CD4-positive, alpha-beta T cell (primary cell): Measurements from ENCODE around the gene SPANXB1. TPM values are rescaled to one million over a fixed set of nuclear protein-coding genes. Genes with fewer than 3 reads are reported as not detected.
"Not testable (repeated sequence)": the region's sequence is repeated elsewhere in the genome, so short reads cannot be mapped to it uniquely, and the experiment has no call there.

Source experiments
- ATAC-seq: fragments of 200-7000 bp; cut with Tn5 transposase; one replicate; pipeline ENCODE4 v1.10.0; 2022; ENCODE audit warnings: mild to moderate bottlenecking; ENCODE audit not compliant: poor library complexity
- CTCF ChIA-PET: fragments of 350-600 bp; sonication (Branson Sonifier 250); formaldehyde crosslinking; loops from one replicate; lab custom pipeline; 2021; ENCODE audit warnings: antibody characterized with exemption, inconsistent platforms; lab: Charles Lee
- POLR2A ChIA-PET: fragments of 350-600 bp; sonication (Branson Sonifier 250); formaldehyde crosslinking; loops from one replicate; lab custom pipeline; 2021; ENCODE audit warnings: antibody characterized with exemption, inconsistent platforms; lab: Charles Lee
- DNase-seq, 14 experiments: peaks; one replicate each; pipeline ENCODE4 v3.0.0-alpha.2; 2013 to 2020; ENCODE audit warnings: mixed read lengths in 2 of 14
- H3K27ac ChIP-seq, 2 donors: one replicate each; pipeline versions ENCODE4 v1.5.1 to v1.7.0; 2013; ENCODE audit warnings: low read length in 2 of 2, low read depth in 1 of 2, mild to moderate bottlenecking in 1 of 2
- H3K27me3 ChIP-seq, 2 experiments: 1 replicate in 1 of 2; 2 replicates in 1 of 2; pipeline versions ENCODE4 v1.6.1 to v1.7.0; 2013; ENCODE audit warnings: low read length in 2 of 2, control low read depth in 1 of 2, mild to moderate bottlenecking in 1 of 2, moderate library complexity in 1 of 2; ENCODE audit not compliant: insufficient read depth in 2 of 2, control insufficient read depth in 1 of 2
- H3K36me3 ChIP-seq: one replicate; pipeline ENCODE4 v1.6.1; 2013; ENCODE audit warnings: low read length, control low read depth; ENCODE audit not compliant: insufficient read depth
- H3K4me1 ChIP-seq: one replicate; pipeline ENCODE4 v1.6.1; 2013; ENCODE audit warnings: low read length, control low read depth; ENCODE audit not compliant: insufficient read depth
- H3K4me3 ChIP-seq: one replicate; pipeline ENCODE4 v1.5.1; 2013; ENCODE audit warnings: mild to moderate bottlenecking, low read length, moderate library complexity
- H3K9me3 ChIP-seq, 2 experiments: 1 replicate in 1 of 2; 2 replicates in 1 of 2; pipeline versions ENCODE4 v1.6.1 to v1.7.0; 2013; ENCODE audit warnings: low read length in 2 of 2, mild to moderate bottlenecking in 2 of 2, control low read depth in 1 of 2, moderate library complexity in 1 of 2; ENCODE audit not compliant: control insufficient read depth in 1 of 2, insufficient read depth in 1 of 2
- H3K27ac Mint-ChIP-seq: one replicate; pipeline ENCODE4 v1.8.0; 2020; ENCODE audit warnings: mixed read lengths
- H3K27me3 Mint-ChIP-seq: one replicate; pipeline ENCODE4 v1.8.0; 2021; ENCODE audit warnings: mixed read lengths
- H3K36me3 Mint-ChIP-seq: one replicate; pipeline ENCODE4 v1.8.0; 2021; ENCODE audit warnings: low read depth, mixed read lengths
- H3K4me1 Mint-ChIP-seq: one replicate; pipeline ENCODE4 v1.8.0; 2021; ENCODE audit warnings: low read depth, mixed read lengths
- H3K4me3 Mint-ChIP-seq: one replicate; pipeline ENCODE4 v1.8.0; 2020; ENCODE audit warnings: mild to moderate bottlenecking, mixed read lengths
- H3K9me3 Mint-ChIP-seq: one replicate; pipeline ENCODE4 v1.8.0; 2020; ENCODE audit warnings: mixed read lengths
- intact Hi-C, 2 experiments: fragments of 100-400 bp; cut with DNase I in 1 of 2; cut with micrococcal nuclease in 1 of 2; formaldehyde crosslinking; loops; one replicate each; pipeline versions ENCODE4 v1.15.1 to v1.9.0; 2023 to 2025; cut with DNase I, micrococcal nuclease
- polyA plus RNA-seq, 2 donors: library from polyadenylated mRNA; unstranded; fragments of 120-200 nt; gene quantifications; one replicate each; pipeline ENCODE4 v1.2.1, GENCODE V29; 2013
- total RNA-seq, 174 experiments: library from RNA in 2 of 174; stranded (reverse) in 2 of 174; gene quantifications; one replicate each; pipeline ENCODE4 v1.2.3 and lab custom pipeline; 2021 to 2026
- TF ChIP-seq, protein P1 (sequence below): fragments of 200-600 bp; IDR thresholded peaks from one replicate; pipeline ENCODE4 v1.8.0; 2022; ENCODE audit warnings: antibody characterized with exemption, mild to moderate bottlenecking

SPANXB1 gene, protein sequence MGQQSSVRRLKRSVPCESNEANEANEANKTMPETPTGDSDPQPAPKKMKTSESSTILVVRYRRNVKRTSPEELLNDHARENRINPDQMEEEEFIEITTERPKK
- total RNA-seq (not detected), total RNA-seq (lab: John Stamatoyannopoulos, UW) (0 to 0.15 (median 0) reads per million in 172 experiments)
- not detected for polyA plus RNA-seq (2013, experiment 1 of 2)
- not detected for polyA plus RNA-seq (2013, experiment 2 of 2)

DNA sequence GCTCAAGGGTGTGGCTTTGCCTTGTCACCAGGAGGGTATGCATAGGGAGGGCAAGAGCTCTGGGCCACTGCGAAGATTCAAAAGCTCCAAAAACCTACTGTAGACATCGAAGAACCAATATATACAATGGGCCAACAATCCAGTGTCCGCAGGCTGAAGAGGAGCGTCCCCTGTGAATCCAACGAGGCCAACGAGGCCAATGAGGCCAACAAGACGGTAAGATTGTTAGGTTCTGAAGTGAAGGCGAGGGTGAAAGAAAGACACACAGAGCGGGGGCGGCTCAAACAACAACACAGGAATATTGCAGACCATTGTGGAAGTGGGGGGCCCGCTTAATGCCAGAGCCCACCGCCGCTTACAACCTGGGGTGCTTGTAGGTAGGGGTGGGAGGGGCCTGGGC is at the start of gene SPANXB1:
SPANXB1 (plus strand) TSS at position 27 of the 400 bp plus-strand sequence; CDS start at position 127, 100 bp downstream.
- H3K27me3 ChIP-seq, H3K4me1 Mint-ChIP-seq, H3K4me1 ChIP-seq, H3K27ac Mint-ChIP-seq, H3K9me3 ChIP-seq, H3K27me3 Mint-ChIP-seq, CTCF ChIA-PET, POLR2A ChIA-PET, H3K4me3 Mint-ChIP-seq, intact Hi-C loops, H3K36me3 Mint-ChIP-seq, ATAC-seq, H3K36me3 ChIP-seq, H3K27ac ChIP-seq, H3K4me3 ChIP-seq: not testable (repeated sequence)
- peak in 1 of 14 experiments; percentile 2 for DNase-seq
- peaks cover 12% of the 10 kb centered on the region for H3K9me3 Mint-ChIP-seq

DNA sequence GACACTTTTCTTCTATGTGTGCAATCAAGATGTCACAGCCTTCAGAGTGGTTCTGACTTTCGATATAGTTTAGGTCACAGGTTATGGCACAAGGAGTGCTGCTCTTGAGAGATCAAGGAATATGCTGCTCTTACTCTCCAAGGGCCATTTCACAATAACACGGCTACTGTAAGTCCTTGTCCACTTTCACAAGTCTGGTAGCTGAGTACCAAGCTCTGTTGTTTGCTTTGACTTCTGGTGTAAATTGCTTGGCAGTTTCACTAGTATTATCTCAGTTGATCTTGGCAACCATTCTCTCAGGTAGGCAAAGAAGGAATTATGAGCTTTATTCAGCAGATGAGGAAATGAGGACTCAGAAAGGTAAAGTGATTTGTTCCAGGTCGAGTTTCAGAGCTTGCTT is 35.4 kb upstream of the SPANXB1 start:
- H3K36me3 Mint-ChIP-seq: no peaks in the 10 kb centered on the region
- H3K4me3 ChIP-seq: no peak overlapping the region
- H3K27ac Mint-ChIP-seq: no peak overlapping the region
- H3K4me3 Mint-ChIP-seq: no peak overlapping the region
- intact Hi-C loops: no loop called here
- no peak for DNase-seq
- ATAC-seq: no peak
- ChIA-PET CTCF (no interaction called here), POLR2A (no interaction called here)
- H3K36me3 ChIP-seq: no peaks in the 10 kb centered on the region
- H3K4me1 ChIP-seq: no peaks in the 10 kb centered on the region
- no peak overlapping the region for H3K27ac ChIP-seq
- H3K27me3 Mint-ChIP-seq: no peaks in the 10 kb centered on the region
- TF ChIP-seq, protein P1, sequence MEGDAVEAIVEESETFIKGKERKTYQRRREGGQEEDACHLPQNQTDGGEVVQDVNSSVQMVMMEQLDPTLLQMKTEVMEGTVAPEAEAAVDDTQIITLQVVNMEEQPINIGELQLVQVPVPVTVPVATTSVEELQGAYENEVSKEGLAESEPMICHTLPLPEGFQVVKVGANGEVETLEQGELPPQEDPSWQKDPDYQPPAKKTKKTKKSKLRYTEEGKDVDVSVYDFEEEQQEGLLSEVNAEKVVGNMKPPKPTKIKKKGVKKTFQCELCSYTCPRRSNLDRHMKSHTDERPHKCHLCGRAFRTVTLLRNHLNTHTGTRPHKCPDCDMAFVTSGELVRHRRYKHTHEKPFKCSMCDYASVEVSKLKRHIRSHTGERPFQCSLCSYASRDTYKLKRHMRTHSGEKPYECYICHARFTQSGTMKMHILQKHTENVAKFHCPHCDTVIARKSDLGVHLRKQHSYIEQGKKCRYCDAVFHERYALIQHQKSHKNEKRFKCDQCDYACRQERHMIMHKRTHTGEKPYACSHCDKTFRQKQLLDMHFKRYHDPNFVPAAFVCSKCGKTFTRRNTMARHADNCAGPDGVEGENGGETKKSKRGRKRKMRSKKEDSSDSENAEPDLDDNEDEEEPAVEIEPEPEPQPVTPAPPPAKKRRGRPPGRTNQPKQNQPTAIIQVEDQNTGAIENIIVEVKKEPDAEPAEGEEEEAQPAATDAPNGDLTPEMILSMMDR: no peak
- no peaks in the 10 kb centered on the region for H3K9me3 ChIP-seq
- no peaks in the 10 kb centered on the region for H3K9me3 Mint-ChIP-seq
- no peaks in the 10 kb centered on the region for H3K4me1 Mint-ChIP-seq
- no peaks in the 10 kb centered on the region for H3K27me3 ChIP-seq

DNA sequence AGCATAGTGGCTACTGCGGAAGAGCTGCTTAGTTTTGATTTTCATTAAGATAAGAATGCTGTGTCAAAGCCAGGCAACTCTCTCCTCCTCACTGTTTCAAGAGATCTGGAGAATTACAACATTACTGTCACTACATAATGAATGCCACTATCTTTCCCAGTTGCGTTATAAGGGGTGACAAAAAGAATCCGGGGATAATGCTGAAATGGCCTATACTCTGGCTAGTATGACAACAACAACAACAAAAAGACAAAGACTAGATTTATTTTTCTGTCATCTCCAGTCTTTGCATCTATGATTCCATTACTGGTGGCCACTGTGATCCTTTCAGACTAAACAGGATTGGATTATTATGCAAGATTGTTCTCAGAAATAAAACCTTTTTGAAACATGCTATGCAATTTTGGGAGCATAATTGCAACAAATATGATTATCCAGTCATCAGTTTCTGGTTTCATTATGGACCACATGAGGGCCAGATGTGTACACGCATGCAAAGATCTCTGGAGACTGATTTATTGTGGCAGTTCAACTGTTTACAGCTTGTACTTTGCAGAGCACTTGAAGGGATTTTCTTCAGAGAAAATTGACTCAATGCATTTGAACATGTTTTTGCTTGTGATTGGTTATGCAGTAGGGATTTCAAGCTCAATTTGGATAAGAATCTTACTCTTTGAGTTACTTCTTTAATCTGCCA is 31.1 kb upstream of the SPANXB1 start:
- Histone ChIP-seq H3K4me1 (no peaks in the 10 kb centered on the region), H3K4me3 (no peak overlapping the region), H3K27ac (no peak overlapping the region), H3K27me3 (no peaks in the 10 kb centered on the region), H3K9me3 (no peaks in the 10 kb centered on the region), H3K36me3 (no peaks in the 10 kb centered on the region)
- Mint-ChIP-seq H3K4me1 (no peaks in the 10 kb centered on the region), H3K36me3 (no peaks in the 10 kb centered on the region), H3K27ac (no peak overlapping the region), H3K4me3 (no peak overlapping the region), H3K9me3 (no peaks in the 10 kb centered on the region), H3K27me3 (no peaks in the 10 kb centered on the region)
- ATAC-seq: no peak
- intact Hi-C loops: no loop called here
- TF ChIP-seq, protein P1: no peak
- no peak for DNase-seq
- POLR2A ChIA-PET: no interaction called here
- CTCF ChIA-PET: no interaction called here
